HG02970 (cell line): ENCODE measurements around the gene IRS1.

Experiments
- ATAC-seq: cut with Tn5 transposase; IDR thresholded peaks from one replicate; pipeline ENCODE4 v1.9.1; 2021; ENCODE audit warnings: mild to moderate bottlenecking, moderate library complexity, moderate number of reproducible peaks; ENCODE audit not compliant: unreplicated experiment, low FRiP score

The IRS1 gene

DNA sequence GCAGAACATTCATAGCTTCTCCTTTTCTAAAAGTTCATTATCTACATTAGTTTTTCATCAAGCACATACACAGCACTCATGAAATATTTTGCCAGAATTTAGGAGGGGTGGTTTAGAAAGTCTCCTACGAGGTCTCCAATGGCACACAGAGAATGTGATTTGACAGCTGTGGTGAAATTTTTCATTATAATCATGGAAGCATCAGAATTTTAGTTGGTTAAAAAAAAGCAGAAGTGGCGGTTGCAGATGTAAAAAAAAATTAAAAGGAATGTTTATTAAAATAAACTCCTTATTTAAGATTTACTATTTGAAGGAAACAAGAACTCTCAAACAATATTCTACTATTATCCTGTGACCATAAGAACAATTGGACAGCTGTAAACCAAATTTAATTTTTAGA, 25.4 kb upstream of the IRS1 start:
- no peak for ATAC-seq

DNA sequence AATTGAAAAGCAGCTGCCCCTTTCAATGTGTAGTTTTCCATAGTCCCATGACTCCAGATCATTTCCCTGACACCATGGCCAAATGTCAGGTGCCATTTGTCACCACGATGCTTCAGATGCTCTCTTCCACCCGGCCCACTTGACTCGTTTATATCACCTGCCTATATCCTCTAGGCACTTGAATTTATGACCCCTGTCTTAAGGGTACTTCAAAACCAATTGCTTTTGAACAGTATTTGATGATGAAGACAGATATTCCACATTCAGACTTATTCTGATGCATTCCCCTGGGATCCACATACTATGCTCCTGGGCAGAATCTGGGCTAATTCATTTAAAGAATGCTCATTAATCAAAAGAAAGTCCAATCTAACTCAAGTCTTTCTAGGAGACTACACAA, 19.3 kb upstream of the IRS1 start:
- ATAC-seq = no peak

DNA sequence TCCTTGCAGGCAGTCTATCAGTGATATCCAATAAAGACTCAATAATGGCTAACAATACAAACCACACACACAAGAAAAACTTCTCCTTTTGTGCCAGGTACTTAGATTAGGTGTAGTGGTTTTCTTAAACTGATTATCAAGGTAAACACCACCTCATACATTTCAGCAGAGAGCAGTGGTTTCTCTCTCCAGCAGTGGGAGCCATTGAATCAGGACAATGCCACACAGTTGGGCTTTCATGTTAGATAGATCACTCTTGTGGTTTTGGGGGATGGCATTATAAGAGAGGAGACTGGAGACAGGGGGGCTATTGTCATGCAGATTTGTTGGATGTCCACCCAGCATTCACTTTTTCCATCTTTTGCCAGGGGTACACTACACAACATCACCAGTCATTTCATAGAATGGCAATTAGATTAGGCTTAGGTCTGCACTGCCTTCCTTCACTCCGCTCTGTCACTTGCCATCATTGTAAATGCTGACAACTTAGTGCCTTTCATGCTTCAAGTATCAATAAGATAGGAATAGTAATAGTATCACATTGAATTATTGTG, 13.6 kb upstream of the IRS1 start:
- ATAC-seq = no peak

DNA sequence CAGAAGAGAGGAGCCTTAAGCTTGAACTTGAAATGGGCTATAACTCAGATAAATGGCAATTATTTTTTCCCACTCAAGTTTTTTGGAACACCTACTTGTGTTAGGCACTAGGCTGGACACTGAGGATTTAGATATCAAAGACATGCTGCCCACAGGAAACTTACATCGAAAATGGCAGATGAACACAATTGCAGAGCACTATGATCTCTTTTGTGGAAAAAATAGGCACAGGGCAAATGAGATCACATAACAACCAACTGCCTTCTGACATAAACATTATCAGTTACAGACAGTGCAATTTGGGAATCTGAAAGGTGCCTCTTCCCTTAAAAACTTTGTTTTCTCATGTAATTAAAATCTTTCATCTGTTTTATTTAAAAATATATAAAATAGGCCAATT, 3.8 kb upstream of the IRS1 start:
- no peak for ATAC-seq

DNA sequence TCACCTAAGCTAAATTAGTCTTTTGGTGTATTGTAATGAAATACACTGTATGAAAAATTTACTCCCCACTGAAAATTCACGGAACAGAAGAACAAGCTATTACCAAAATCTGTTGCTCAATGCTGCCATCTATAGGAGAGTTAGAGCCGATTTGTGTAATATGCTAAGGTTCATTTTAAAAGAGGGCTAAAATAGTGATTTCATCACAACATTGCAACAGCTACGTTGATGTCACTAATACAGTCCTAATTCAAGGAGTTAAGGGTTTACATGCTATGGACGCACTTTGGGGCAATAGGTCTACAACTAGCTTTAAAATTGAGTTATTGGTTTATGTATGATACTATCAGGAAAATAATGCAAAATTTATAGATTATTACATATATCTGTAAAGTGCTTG, 3.0 kb upstream of the IRS1 start:
- ATAC-seq = no peak

DNA sequence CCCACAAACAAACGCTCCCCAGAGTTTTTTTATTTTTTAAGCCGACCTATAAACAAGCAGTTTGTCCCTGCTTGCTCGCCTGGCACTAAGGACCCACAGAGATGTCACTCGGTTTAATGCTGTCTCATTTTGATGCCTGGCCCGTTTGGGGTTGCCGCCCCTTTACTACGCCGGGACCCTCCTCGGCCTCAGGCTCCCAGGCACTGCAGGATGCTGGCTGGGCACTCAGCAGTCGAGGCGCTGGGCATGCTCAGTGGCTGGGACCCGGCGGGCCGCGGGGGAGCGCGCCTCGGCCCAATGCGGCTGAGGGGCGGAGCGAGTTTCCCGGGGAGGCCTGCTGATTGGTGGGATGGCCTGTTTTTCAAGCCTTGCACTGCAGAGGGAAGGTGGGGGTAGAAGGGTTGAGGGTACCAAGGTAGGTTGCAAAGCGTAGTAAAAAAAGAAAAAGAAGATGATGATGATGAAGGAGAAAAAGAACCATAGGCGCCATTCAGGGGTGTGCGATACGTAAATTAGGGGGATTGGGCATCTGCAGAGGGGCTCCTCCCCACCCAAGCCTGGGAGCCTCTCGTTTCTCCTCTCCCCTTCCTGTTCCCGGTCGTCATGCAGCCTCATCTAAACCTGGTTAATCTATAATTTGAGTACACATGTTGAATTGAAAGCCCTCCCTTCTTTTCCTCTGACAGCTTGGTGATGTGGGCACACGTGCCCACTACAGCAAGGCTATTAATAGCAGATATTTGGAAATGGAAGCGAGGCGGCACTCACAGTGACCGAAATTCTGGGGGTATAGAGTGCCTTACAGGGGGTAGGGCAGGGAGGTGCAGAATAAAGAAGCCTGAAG, 1.5 kb upstream of the IRS1 start:
- peak; percentile 82 for ATAC-seq

DNA sequence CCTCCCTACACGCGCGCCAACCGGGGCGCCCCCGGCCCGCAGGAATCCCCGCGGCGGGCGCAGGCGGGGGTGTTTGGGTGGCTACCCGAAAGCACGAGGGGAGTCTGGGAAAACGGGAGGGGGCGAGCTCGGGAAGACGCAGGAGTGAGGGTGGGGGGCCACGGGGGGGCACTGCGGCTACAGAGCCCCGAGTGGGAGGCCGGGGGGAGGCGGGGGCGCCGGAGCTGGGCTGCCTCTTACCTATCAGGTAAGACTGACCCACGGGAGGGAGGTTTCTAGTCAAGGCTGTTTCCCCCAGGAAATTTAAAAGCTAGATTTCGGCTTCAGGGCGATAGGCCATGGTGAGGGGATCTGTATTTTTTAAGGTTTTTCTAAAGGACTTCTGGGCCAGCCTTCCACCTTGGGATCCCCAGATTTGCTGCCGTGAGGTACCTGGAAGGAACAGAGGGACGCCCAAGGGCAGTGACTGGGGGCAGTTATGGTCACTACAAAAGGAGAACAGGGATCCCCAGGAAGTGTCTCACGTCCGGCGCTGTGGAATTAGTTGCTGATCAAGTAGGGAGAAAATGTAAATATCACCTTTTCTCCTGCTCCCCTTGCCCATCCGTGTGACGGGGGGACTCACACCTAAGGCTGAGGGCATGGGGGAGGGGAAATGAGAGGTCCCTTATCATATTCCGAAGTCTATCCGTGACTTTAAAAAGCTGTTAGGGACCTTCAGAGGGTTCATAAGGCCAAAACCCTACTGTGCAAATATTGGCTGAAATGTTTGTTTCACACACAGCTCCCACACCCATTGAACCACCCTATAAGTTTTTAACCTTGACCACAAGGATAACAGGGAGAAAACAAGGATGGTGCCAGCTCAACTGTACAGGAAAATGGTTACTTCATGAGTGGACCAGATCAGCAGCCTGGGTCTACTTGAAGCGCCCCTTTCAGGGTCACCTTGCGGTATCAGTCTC, 638 bp upstream of the IRS1 start:
- no peak for ATAC-seq

DNA sequence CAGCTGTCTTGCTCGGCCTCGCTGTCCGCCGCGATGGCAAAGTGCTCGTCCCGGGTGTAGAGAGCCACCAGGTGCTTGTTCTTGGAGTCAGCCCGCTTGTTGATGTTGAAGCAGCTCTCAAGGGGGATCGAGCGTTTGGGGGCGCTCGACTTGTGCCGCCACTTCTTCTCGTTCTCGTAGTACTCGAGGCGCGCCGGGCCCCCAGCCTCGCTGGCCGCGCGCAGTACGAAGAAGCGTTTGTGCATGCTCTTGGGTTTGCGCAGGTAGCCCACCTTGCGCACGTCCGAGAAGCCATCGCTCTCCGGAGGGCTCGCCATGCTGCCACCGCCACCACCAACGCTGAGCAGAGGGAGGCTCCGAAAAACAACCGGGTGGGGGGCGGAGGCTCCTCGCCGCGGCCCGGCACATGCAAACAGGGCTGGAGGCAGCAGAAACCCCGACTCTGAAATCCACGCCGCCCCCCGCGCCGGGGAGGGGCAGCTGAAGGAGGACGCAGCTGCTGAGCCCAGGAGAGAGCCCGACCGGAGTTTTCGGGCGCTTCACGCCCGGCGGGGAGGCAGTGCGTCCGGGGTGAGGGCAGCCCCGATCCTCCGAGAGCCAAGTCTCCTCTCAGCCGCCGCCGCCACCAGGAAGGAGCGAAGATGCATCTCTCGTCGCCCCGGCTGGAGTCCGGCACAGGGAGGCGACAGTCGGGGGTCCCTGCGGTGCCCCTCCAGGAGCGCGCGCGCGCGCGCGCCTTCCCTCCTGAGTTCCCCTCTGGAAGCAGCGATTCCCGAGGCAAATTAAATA, 1.0 kb downstream of the IRS1 start:
- no peak for ATAC-seq

DNA sequence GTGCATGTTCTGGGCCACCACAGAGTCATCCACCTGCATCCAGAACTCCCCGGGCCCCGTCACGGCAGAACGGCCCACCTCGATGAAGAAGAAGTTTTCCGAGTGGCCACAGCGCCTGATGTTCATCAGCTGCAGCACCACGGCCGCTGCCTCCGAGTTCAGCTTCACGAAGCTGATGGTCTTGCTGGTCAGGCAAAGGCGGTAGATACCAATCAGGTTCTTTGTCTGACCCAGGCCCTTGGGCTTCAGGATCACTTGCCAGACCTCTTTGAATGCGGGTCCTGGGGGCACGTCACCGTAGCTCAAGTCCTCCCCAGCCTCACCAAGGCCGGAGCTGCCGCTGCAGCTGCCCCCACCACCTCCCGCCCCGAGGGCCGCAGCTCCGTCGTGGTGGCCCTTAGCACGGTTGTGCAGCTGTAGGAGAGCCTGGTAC, 1.6 kb downstream of the IRS1 start:
- no peak for ATAC-seq

DNA sequence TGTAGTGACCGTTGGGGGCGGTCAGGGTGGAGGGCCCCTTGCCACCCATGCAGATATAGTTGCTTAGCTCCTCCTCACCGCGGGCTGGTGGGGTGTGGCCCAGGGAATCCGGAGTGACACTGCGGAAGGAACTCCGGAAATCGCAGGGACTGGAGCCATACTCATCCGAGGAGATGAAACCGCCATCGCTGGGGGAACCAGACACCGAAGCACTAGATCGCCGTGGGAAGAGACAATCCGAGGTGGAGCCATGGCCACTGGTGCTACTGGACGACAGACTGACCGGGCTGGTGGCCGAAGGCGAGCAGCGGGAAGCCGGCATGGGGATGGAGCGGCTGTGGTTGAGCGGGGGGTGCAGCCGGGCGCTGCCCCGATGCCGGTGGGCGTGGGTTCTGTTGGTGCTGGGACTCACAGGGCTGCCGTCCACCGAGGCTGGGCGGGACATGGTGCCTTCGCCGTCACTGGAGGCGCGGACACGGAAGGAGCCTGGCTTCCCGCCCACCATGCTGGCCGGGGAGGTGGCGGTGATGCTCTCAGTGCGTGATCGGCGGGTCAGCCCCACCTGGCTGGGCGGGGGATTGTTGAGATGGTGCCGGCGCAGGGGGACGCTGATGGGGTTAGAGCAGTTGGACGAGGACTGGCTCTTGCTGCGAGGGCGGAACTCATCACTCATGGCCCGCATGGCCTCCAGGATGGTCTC, 2.2 kb downstream of the IRS1 start:
- no peak for ATAC-seq

DNA sequence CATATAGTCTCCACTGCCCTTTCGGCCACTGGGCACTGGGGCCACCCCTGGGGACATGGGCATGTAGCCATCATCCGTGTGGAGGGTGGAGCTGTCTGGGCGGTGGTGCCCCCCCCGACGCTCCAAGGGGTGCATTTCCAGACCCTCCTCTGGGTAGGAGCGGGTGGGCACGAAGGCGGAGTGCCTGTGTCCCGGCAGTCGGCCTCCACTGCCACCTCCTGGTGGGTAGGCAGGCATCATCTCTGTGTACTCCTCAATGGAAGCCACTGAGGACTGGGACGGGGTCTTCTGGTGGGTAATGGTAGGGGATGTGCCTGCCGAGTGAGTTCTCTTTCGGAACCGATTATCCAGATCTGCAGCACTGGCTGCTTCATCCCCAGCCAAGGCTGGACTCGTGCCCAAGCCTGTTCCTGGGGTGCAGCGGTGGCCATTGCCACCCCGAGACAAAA, 2.8 kb downstream of the IRS1 start:
- ATAC-seq = no peak

DNA sequence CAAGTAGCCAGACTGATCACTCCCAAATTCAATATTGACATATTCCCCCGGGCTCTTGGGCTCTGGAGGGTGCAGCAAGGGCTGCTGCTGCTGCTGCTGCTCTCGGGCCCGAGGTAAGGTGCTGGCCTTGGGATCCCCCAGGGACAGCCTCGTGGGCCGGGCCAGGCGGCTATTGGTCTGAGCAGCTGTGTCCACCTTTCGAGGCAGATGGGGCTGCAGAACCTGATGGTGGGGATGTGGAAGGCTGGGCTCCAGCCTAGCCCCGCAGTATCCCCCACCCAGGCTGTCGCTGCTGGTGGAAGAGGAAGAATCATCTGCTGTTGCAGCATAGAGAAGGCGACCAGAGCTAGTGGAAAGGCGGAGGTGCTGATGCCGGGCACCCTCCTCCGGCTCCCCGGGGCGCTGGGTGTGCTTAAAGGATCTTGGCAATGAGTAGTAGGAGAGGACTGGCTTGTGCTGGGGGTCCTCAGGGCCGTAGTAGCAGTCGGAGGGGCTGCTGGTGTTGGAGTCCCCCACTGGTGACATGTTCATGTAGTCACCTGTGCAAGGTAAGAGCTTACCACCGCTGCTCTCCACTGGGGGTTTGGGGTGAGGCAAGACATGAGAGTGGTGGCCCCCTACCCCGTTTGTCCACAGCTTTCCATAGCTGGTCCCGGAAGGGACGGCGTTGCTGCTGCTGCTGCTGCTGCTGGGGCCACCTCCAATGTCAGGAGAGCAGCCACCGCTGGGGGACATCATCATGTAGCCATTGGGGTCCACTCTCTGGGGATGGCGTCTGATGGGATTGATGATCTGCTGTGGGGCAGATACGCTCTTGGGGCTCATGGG, 3.4 kb downstream of the IRS1 start:
- no peak for ATAC-seq

DNA sequence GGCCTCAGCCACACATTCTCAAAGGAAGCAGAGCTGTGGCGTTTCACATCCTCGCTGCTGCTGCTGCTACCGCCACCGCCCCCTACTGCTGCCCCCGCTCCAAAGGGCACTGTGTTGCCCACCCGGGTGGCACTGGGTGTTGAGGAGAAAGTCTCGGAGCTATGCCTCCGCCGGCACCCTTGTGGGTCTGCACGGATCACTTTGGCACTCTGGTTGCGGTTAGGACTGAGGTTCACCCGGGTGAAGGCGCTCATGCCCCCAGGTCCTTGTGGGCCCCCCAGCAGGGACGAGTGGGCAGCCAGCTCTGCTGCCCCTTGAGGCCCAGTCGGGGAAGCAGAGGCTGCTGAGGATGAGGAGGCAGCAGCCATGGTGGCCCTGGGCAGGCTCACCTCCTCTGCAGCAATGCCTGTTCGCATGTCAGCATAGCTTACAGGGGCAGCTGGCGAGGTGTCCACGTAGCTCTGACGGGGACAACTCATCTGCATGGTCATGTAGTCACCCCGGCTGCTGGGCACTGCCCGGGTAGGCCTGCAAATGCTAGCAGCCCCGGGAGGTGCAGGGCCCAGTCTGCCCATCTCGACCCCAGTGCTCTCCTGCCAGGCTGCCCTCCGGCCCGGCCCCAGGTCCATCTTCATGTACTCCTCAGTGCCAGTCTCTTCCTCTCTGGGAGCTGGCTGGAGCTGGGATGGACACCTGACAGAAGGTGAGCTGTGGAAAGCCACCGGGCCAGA, 4.2 kb downstream of the IRS1 start:
- no peak for ATAC-seq

DNA sequence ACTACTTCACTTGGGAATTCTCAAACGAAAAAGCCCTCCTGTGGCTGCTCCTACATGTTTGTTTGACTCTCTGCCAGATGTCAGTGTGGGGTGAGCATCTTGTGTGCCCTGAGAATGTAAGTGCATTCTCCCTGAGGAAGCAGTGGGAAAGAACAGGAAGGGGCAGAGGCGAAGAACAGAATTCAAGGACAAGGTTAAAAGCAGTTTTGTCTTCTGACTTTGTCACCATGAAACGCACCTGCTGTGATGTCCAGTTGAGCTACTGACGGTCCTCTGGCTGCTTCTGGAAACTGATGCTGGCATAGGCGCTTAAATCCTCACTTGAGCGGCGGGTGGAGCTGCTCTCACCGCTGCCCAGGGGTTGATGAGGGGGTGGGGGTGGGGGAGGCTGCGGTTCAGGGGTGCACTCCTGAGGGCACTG, 4.9 kb downstream of the IRS1 start:
- no peak for ATAC-seq

DNA sequence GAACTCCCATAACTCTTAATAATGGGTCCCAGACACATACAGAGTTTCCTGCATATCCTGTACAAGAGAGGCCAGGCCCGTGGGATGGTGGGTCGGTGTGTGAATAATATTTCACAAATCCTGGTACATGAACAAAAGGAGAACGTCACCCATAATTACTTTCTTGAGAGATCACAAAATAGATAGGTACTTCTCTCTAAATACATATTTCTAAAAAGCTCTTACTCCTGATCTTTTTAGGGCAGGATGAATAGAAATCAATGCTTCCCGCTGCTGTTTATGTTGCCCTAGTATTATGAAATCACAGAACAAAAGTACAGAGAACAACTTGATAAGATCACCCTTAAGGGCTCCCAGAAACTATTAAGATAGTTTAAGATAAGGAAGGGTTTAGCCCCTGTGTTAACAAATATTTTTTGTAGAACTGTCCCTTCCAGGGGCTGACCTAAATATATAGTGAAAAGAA, 5.4 kb downstream of the IRS1 start:
- no peak for ATAC-seq

DNA sequence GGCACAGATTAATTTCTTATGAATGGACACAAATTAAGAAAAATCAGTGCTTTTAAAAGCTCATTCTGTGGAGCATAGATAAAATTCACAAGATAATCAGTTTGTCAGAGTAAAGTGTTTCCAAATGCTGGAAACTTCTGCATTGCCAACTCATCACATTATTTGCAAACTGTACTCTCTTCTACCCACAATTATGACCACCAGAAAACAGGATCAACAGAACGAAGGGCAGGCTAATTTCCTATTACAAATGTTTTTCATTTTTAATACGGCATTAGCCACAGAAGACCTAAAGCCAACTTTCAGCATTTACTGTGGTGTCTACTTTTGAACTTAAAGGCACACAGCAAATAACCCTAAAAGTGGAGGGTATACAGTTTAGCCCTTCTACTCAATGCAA, 6.0 kb downstream of the IRS1 start:
- ATAC-seq = no peak

DNA sequence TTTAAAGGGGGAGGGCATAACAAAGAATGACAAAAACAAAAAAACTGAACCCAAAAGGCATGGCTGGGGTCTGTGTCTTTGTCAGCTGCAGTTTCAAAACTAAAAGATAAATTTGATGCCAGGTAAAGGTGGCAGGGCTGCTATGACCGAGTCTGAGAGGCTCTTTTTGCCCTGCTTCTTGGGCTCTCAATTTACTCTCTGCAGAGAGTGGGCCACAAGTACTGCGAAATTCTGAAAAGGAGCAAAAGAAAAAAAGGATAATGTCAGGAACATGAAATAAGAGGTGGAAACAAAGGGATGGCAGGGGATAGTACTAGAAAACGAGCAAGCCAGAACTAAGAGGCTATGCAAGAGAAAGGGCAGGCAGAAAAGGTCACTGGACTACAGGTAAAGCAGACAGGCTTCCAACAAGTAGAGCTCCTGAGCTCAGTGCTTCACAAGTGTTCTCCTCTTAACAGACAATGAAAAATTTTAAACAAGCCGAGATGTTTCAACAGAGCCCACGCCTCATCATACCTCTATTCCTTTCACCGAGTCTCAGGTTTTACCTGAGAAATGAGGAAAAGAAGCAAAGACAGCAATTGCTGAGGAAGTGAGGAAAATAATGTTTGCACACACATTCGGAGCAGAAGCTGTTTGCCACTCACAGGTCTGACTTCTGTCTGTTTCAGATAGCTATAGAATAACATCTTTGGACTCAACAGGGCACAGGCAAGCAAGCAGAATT, 7.3 kb downstream of the IRS1 start:
- ATAC-seq = no peak
